OCI-M1 (cell line): ENCODE measurements around the gene OTOF.

ENCODE experiments used
- DNase-seq: peaks from one replicate; lab custom pipeline; 2025; lab: John Stamatoyannopoulos, UW

OTOF gene

DNA sequence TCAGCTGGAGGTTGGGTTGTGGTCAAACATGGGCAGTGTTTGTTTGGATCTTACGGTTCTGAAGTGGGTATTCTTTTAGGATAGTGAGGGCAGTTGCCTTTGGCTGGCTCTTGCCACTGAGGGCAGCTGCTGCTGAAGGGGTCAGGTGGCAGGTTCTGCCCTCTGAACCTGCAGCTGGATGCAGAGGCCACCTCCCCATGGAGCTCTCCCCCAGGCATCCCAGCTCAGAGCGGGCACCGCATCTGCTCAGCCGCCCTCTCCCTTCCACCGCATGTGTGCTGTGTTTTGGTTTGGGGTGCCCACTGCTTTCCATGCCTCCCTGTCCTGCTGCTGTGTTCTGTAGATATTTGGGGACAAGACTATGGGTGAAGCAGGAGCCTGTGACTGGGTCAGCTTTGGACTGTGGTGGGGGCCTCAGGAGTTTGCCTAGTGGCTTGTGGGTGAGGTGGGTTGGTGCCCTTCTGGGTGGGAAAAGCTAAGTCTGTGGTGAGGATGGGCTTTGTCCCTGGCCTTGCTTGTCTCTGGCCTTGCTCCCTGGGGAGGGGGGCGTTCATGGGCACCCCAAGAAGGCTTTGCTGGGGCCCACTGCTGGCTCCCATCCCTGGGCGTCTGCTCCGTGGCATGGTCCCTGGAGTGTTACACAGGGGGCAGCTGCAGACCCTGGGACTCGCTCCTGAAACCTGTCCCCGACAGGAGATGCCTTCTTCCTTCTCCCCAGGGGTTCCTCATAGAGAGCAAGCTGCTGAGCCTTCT, 28.5 kb downstream of the OTOF start:
- DNase-seq, result no peak

- DNase-seq, result no peak
Observed at GRCh38 chr2:26448651-26449050, 29.3 kb downstream of the OTOF start.

- no peak for DNase-seq
Observed at GRCh38 chr2:26444236-26444635, 33.7 kb downstream of the OTOF start.

DNA sequence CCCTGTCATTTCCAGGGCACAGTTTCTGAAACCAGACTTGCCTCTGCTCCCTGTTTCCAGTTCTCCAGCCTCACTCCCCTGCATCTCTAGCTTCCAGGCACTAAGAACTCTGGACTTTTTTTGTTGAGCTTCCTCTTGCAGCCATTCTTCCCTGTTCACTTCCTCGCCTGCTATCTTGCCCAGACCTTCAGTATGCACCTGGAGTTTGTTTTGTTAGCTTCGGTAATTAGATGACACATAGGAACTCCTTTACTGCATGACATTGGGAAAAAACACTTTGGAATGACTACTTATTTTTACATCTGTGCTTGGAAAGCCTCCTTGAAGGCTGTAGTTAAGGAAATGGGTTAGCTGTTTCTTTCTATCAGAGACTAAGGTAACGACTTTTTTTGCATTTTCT, 35.2 kb downstream of the OTOF start:
- no peak for DNase-seq

DNA sequence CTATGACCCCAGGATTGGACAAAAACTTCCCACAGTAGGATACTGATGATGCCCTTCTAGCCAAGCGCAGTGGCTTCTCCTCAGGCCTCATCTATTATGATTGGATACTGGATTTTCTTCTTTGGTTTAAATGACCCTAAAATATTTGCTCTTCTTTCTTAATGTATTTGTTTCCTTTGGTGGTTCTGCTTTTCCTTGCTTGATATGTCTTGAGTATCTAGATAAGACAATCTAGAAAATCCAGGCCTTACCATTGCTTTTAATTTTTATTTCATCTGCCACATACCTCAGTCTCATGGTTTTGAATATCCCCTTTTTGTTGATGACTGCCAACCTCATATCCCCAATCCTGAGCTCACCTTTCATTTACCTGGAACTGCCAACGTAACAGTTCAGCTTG, 35.6 kb downstream of the OTOF start:
- peak; percentile 54 for DNase-seq

DNA sequence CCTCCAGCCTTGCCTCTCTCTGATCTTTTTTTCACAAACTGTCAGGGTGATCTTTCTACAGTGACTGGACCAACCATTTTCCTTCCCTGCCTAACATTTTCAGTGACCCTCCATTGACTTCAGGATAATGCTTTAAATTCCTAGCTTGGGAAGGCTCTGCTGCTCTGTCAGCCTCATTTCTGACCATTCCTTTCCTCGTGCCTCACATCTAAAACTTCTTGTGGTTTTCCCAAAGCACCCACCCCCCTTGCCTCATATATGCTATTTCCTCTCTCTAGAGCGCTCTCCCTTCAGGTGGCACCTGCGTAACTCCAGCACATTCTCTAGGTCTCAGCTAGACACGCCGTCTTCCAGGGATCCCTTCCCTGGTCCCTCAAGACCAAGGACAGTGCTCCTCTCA, 39.0 kb downstream of the OTOF start:
- no peak for DNase-seq

DNA sequence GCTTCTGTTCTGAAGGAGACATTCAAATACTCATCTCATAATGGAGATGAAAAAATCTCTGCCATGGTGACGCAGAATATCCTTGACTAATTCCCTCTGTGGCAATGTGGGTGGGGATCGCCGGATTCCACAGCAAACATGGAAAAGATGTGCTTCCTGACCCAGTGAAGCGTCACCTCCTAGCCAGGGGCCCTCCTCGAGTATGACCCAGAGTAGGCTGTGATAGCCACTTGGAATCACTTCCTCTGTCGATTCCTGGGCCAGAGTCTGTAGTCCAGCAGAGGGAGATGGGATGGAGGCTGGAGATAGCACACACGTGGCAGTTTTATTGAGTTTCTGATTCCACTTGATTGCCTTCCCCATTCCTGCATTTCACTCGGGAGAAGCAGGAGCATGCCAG, 39.4 kb downstream of the OTOF start:
- DNase-seq, result no peak

DNA sequence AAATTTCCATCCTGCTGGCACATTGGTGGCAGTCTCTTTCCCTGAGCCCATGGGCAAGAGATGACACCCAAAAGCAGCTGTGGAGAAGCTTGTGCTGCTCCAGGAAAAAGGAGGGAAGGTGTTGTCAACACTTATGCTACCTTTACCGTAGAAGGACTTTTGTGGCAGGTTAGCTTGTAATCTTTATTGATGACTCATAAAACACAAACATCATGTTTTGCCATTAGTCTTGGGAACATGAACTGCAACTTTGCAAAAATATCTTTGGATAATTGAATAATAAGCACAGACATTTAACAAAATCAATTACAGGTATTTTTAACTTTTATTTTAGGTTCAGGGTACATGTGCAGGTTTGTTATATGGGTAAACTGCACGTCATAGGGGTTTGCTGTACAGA, 42.8 kb downstream of the OTOF start:
- no peak for DNase-seq

DNA sequence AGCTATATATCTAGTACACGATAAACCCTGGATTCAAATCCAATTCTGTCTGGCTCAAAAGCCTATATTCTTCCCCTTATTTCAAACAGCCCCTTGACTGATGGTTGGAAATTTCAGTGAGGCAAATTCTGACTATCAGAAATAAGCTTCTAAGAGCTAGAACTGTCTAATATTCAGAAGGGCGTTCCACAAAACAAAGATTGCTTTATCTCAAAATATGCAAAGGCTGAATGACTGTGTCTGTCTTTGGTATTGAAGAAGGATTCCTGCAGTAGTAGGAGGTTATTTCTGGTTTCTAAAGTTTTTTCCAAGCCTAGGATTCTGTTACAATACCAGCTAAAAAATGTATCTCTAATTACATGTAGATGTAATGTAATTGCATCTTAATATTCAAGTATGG, 45.1 kb downstream of the OTOF start:
- no peak for DNase-seq

GRCh38 chr2:26432363-26432762, 45.6 kb downstream of the OTOF start:
- no peak for DNase-seq

GRCh38 chr2:26430826-26431225, 47.1 kb downstream of the OTOF start:
- no peak for DNase-seq

DNA sequence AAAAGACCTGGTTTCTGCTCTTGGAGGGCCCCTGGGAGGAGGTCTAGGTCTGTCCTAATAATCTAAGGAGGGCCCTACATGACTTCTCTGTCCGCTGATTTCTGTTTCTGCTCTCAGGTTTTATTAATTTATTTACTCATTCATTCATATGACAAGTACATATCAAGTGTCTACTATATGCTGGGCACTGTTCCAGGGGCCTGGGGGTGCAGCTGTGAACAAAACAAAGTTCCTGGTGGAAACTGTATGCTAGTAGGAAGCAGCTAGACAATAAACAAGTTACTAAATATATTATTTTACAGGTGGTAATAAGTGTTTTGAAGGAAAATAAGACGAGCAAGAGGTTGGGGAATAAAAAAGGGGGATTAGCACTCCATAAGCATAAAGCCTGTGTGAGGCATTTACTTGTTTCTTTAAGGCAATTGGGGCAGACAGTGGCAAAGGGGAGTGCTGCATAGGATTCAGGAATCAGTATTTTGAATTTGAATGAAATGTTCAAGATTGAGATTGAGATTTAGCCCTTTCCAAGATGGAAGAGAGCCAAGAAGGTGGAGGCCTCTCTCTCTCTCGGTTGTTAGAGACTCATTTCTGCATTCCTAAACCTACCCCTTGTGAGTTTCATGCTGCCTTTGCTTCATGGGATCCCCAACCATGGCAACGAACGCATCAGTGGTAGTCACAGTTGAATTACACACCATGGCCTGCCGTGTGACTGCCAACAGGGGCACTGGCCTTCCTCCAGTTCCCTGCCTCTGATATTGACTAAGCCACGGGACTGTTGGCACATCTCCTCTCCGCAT, 47.9 kb downstream of the OTOF start:
- no peak for DNase-seq

DNA sequence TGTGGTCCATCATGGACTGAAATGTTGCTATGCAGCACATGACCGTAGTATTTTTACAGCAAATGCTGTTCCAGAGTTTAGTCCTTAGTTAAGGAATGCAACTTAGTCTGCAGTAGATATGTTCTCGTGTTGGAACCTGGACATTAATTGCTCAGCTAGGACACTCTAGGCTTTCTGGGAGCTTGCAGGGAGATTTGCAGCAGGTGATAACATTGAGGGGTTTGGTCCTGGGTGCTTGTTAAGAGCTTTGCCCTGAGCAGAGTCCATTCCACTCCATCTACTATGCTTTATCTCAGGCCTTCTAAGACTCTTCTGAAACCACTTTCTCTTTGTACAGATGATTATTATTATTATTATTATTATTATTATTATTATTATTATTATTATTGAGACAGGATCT, 49.1 kb downstream of the OTOF start:
- DNase-seq, result no peak

- no peak for DNase-seq
Observed at GRCh38 chr2:26424221-26424620, 53.7 kb downstream of the OTOF start.

GRCh38 chr2:26423750-26424149, 54.2 kb downstream of the OTOF start:
- DNase-seq, result no peak

DNA sequence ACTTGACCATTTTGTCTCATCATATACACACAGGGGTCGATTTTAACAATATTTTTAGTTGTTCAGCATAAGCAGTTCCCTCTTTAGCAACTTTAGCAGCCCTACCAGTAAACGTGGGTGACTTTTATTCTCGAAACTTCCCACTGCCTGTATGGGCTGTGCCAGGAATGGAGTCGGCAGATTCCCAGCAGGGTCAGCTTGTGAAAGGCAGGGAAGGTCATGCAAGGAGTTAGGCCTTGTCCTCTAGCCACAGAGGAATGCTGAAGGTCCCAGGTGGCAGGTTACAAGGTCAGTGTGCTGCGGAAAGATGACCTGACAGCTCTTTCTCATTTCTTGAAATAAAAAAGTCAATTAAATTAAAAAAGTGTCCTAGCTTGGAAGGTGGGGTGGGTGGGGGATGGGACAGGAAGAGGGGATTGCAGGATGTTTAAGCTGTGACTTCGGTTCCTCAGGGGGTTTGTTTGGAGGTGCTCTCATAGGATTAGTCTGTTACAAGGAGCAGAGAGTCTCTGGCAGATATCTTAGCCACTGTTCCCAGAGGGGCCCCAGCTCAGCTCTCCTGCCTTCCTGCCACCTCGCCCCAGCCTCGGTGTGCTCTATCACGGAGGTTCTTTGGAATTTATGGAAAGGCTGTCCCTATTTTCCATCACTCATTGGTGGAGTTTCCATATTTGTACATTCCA, 54.8 kb downstream of the OTOF start:
- DNase-seq, result no peak

GRCh38 chr2:26421961-26422360, 56.0 kb downstream of the OTOF start:
- DNase-seq, result no peak

DNA sequence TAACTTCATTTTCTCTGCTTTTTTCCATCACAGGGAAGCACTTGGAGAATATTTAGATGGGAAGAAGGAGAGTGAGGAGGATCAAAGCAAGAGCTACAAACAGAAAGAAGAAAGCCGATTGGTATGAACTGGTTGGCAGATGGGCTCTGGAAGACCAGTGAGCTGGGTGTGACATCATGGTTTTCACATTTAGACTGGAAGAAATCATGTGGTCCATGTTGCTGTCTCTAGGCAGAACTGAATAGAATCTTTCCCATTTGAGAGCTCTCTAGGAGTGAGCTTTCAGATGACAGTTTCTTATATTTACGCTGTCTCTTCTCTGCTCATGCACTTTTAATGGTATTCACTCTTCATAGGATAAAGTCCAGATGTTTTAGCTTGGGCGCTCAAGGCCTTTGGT, 63.6 kb downstream of the OTOF start:
- DNase-seq, result peak; percentile 32

DNA sequence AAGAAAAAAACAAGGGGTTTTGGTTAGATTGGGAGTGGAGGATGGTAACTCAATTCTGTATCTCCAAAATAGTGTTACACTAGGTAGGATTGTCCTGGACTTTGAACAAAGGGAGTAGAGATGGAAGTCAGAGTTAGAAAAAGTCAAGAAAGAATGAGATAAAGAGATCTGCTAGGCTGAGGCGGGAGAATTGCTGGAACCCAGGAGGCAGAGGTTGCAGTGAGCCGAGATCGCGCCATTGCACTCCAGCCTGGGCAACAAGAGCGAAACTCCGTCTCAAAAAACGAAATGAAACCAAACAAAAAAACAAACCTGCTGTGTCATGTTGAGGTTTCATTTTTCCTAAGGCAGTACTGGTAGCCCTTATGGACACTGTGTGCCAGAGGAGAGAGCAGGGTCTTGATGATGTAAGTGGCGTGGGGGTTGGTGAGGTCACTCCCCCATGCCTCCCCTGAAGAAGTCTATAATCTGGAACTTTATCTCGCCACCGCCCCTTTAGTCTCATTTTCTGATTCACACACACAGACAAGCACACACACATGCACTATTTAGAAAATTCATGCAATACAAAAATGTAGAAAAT, 65.7 kb downstream of the OTOF start:
- DNase-seq, result peak; percentile 98

GRCh38 chr2:26411419-26411818, 66.5 kb downstream of the OTOF start:
- peak; percentile 57 for DNase-seq

GRCh38 chr2:26410764-26411243, 67.1 kb downstream of the OTOF start:
- peak; percentile 54 for DNase-seq

- DNase-seq, result no peak
Observed at GRCh38 chr2:26409785-26410184, 68.1 kb downstream of the OTOF start.
